Subcutaneous abdominal adipose tissue (tissue), 5 donors: ENCODE results near the gene TIMM17A.
A peak's percentile ranks its signal among the peaks of the same experiment; 100 is the strongest.
"Not testable (repeated sequence)": the region's sequence is repeated elsewhere in the genome, so short reads cannot be mapped to it uniquely, and the experiment has no call there.

Source experiments
- H3K27ac ChIP-seq: one replicate; pipeline ENCODE4 v1.7.0; 2013; ENCODE audit warnings: low read depth, mild to moderate bottlenecking, inconsistent platforms, low read length, moderate library complexity
- H3K27me3 ChIP-seq, 5 donors: one replicate each; pipeline ENCODE4 v1.7.0; 2013; ENCODE audit warnings: low read length in 5 of 5, inconsistent platforms in 1 of 5; ENCODE audit not compliant: control insufficient read depth in 5 of 5, insufficient read depth in 4 of 5
- H3K36me3 ChIP-seq, 5 donors: one replicate each; pipeline ENCODE4 v1.7.0; 2013; ENCODE audit warnings: low read length in 5 of 5; ENCODE audit not compliant: control insufficient read depth in 5 of 5, insufficient read depth in 5 of 5
- H3K4me1 ChIP-seq, 5 donors: one replicate each; pipeline ENCODE4 v1.7.0; 2013; ENCODE audit warnings: low read length in 5 of 5, mild to moderate bottlenecking in 3 of 5, moderate library complexity in 1 of 5; ENCODE audit not compliant: control insufficient read depth in 5 of 5, insufficient read depth in 5 of 5
- H3K4me3 ChIP-seq, 5 donors: one replicate each; pipeline ENCODE4 v1.7.0; 2013; ENCODE audit warnings: low read length in 5 of 5, low read depth in 1 of 5
- H3K9ac ChIP-seq, 5 donors: one replicate each; pipeline ENCODE4 v1.7.0; 2013; ENCODE audit warnings: low read length in 5 of 5, mild to moderate bottlenecking in 4 of 5, moderate library complexity in 3 of 5
- H3K9me3 ChIP-seq, 5 donors: one replicate each; pipeline ENCODE4 v1.7.0; 2013; ENCODE audit warnings: low read length in 5 of 5; ENCODE audit not compliant: control insufficient read depth in 5 of 5
- donor health status: healthy.
- donor health status: healthy.
- donor health status: healthy.
- donor health status: healthy.
- donor health status: healthy.

Gene TIMM17A

DNA sequence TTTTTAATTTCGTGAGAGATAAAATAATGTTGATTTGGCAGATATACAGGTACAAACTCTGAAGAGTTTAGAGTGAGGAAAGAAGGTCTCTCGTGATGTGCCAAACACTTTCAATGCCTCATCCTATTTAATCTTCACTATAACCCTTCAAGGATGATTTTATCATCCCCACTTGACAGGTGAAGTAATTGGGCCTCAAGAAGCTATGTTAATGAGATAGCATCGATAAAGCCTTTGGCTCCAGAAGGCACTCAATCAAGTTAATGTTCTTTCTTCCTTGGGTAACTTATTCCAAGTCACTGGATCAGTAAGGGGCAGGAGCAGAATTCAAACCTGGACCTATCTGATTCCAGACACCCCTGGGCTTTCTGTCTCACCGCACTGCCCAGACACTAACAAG lies 16.2 kb upstream of the TIMM17A start:
- H3K4me1 ChIP-seq, result peaks cover 0 to 38% (median 25%) of the 10 kb centered on the region in 5 donors
- H3K36me3 ChIP-seq, result no peaks in the 10 kb centered on the region
- no peaks in the 10 kb centered on the region for H3K9me3 ChIP-seq
- H3K27me3 ChIP-seq, result peaks cover 0 to 8% (median 4%) of the 10 kb centered on the region in 5 donors
- H3K4me3 ChIP-seq, result no peak overlapping the region
- H3K9ac ChIP-seq, result no peak overlapping the region
- H3K27ac ChIP-seq, result no peak overlapping the region

DNA sequence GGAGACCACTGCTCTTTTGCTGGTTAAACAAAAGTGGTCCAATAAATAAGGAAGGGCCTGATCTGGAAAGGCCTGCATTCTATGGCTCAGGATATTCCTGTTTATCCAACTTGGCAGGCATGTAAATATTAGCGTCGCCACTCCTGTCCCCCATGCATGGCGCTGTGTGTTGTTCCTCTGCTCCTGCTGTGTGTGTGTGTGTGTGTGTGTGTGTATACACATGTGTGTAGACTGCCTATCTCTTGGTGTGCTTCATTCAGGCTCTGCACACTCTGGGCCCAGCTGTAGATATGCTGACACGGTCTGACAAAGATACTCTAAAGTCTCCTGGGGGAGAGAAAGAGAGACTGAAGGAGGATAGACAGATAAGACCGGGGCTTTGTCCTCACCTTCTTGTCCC lies 15.7 kb upstream of the TIMM17A start:
- no peaks in the 10 kb centered on the region for H3K9me3 ChIP-seq
- peaks cover 0 to 39% (median 28%) of the 10 kb centered on the region in 5 donors for H3K4me1 ChIP-seq
- no peak overlapping the region for H3K9ac ChIP-seq
- no peaks in the 10 kb centered on the region for H3K36me3 ChIP-seq
- peaks cover 0 to 7% (median 5%) of the 10 kb centered on the region in 5 donors for H3K27me3 ChIP-seq
- no peak overlapping the region for H3K4me3 ChIP-seq
- no peak overlapping the region for H3K27ac ChIP-seq

DNA sequence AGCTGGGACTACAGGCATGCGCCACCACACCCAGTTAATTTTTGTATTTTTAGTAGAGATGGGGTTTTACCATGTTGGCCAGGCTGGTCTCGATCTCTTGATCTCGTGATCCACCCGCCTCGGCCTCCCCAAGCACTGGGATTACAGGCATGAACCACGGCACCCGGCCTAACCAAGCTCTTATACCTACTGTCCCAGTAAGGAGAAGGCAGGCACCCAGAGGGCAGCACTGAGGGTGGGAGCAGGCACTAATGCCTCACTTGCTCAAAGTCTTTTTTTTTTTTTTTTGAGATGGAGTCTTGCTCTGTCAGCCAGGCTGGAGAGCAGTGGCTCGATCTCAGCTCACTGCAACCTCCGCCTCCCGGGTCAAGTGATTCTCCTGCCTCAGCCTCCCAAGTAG lies 15.0 kb upstream of the TIMM17A start:
- not testable (repeated sequence) for H3K9ac ChIP-seq, H3K27ac ChIP-seq, H3K4me3 ChIP-seq, H3K9me3 ChIP-seq, H3K36me3 ChIP-seq
- peaks cover 0 to 11% (median 5%) of the 10 kb centered on the region in 5 donors for H3K27me3 ChIP-seq
- H3K4me1 ChIP-seq, result peaks cover 3 to 45% (median 31%) of the 10 kb centered on the region in 5 donors

GRCh38 chr1:201941420-201942128 lies 13.7 kb upstream of the TIMM17A start:
- Histone ChIP-seq H3K9ac (peak overlapping the region in 2 of 5 donors; percentile 30 to 52), H3K27ac (peak overlapping the region; percentile 46), H3K4me3 (peak overlapping the region in 4 of 5 donors; percentile 26 to 47 (median 38)), H3K36me3 (no peaks in the 10 kb centered on the region), H3K9me3 (no peaks in the 10 kb centered on the region), H3K27me3 (peaks cover 0 to 18% (median 9%) of the 10 kb centered on the region in 5 donors), H3K4me1 (peaks cover 3 to 57% (median 43%) of the 10 kb centered on the region in 5 donors)

GRCh38 chr1:201942129-201942495 lies 13.2 kb upstream of the TIMM17A start:
- no peaks in the 10 kb centered on the region for H3K36me3 ChIP-seq
- peaks cover 3 to 61% (median 48%) of the 10 kb centered on the region in 5 donors for H3K4me1 ChIP-seq
- H3K4me3 ChIP-seq, result peak overlapping the region in 3 of 5 donors; percentile 37 to 47 (median 39)
- peaks cover 0 to 18% (median 9%) of the 10 kb centered on the region in 5 donors for H3K27me3 ChIP-seq
- H3K9ac ChIP-seq, result peak overlapping the region in 1 of 5 donors; percentile 30
- peak overlapping the region; percentile 46 for H3K27ac ChIP-seq
- H3K9me3 ChIP-seq, result no peaks in the 10 kb centered on the region

DNA sequence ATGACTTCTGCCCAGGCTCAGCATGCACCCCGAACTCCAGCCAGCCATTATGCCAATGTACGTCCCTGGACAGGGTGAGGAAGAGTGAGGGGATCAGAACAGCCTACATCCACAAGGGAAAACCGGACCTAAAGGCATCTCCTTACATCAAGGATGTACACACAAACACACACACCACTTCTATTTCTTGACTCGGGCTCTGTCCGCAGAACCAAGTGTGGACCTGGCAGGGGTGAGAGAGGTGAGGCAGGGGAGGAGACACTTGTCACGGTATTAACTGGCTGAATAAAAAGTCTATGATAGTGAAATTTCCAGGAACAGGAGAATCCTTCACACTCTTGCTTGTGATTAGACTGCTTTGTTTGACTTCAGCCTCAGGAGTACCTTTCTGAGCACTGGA lies 11.3 kb upstream of the TIMM17A start:
- Histone ChIP-seq H3K9ac (peak overlapping the region in 1 of 5 donors; percentile 54), H3K9me3 (no peaks in the 10 kb centered on the region), H3K27me3 (peaks cover 0 to 18% (median 9%) of the 10 kb centered on the region in 5 donors), H3K27ac (peak overlapping the region; percentile 46), H3K4me3 (peak overlapping the region; percentile 70 to 81 (median 80)), H3K36me3 (no peaks in the 10 kb centered on the region), H3K4me1 (peaks cover 3 to 56% (median 49%) of the 10 kb centered on the region in 5 donors)

DNA sequence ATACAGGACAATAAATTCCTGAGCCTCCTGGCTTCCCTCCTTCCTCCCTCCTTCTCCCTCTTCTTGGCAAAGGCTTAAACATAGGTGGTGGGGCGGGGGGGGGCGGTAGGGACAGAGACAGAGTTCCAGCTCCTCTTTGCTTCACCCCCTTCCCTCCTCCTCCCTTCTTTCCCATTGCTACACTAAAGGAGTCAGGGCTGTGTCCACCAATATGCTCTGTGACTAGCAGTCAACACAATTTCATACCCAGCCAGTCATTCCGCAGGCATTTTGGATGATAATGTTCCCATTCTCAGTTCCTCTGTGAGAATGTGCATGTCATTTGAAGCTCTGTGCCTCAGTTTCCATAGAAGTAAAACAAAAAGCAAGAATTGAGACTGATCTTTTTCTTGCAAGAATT lies 10.7 kb upstream of the TIMM17A start:
- Histone ChIP-seq H3K4me1 (peaks cover 3 to 62% (median 52%) of the 10 kb centered on the region in 5 donors), H3K9me3 (no peaks in the 10 kb centered on the region), H3K9ac (no peak overlapping the region), H3K27ac (peak overlapping the region; percentile 46), H3K4me3 (peak overlapping the region; percentile 70 to 81 (median 80)), H3K36me3 (no peaks in the 10 kb centered on the region), H3K27me3 (peaks cover 0 to 18% (median 9%) of the 10 kb centered on the region in 5 donors)

DNA sequence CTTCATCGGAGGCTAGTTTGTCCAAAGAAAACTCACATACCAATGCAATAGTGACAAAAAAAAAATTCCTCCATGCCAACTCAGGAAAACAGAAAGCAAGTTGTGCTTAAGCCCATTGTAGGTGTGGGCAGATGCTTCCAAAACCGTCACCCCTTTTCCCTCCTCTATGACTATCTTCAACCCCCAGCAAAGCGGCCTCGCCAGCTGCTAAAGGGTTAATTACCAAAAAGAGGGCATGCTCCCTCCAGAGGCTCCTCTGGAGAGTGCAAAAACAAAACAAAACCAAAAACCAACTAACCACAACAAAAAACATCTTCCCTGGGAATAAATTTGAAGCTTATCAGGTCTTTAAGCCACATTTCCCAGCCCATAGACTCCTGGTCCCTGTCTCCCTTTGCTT lies 10.1 kb upstream of the TIMM17A start:
- Histone ChIP-seq H3K36me3 (no peaks in the 10 kb centered on the region), H3K9me3 (no peaks in the 10 kb centered on the region), H3K4me3 (peak overlapping the region; percentile 70 to 81 (median 80)), H3K9ac (peak overlapping the region in 3 of 5 donors; percentile 52 to 69 (median 62)), H3K27me3 (peaks cover 0 to 18% (median 9%) of the 10 kb centered on the region in 5 donors), H3K27ac (peak overlapping the region; percentile 18), H3K4me1 (peaks cover 3 to 63% (median 54%) of the 10 kb centered on the region in 5 donors)

DNA sequence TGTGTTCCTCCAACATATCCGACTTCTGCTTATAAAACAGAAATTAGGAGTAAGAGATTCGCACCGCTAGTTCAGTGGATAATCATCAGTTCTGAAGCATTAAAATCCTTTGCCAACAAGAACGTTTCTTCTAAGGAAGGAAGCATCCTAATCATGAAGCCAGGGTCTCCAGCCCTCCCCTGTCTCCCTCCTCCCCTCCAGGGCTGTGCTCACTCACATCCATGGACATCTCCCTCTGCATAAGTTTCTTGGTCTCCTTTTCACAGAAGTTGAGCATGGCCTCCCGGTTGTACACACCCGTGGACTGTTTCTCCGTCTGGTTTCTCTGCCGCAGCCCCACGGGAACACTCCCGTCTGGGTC lies 9.5 kb upstream of the TIMM17A start:
- peaks cover 0 to 18% (median 9%) of the 10 kb centered on the region in 5 donors for H3K27me3 ChIP-seq

DNA sequence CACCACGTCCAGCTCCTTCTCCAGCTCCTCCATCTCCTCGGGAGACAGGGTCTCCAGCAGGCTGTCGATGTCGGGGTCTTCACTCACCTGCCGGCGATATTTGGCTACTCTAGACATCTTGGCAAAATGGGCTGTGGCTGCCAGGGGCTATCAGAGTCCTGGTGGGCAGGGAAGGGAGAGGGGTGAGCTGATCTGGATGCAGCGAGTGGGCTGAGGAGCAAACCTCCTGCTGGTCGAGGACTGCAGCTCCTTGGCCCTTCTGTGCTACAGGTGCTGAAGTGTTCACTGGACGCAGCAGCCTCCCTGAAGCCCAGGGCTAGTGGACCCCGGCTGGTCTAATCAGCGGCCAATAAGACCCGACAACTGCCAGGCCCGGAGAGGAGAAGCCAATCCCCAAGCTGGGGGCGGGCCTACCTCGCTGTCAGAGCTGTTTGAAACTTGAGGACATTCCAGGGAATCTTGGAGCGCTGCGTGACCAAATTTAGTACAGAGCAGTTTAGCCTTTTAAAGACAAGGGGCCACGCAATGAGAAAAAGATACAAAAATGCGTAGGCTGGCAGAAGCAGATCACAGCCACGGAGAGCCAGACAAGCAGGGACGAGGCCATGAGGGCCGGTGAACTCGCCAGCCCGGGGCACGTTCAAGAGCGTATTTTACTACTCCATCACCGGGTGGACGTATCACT lies 8.9 kb upstream of the TIMM17A start, which contains the start of gene LMOD1:
Gene LMOD1 (minus strand): TSS at position 325 of the 685 bp plus-strand sequence. CDS start 208 bp downstream, at position 117.
- peak within 1 kb of the TSS; percentile 70 to 81 (median 80) for H3K4me3 ChIP-seq

More for the DNA sequence above, 9.5 kb upstream of the TIMM17A start:
- Histone ChIP-seq H3K4me1 (peaks cover 3 to 63% (median 55%) of the 10 kb centered on the region in 5 donors), H3K9me3 (no peaks in the 10 kb centered on the region), H3K4me3 (peak overlapping the region; percentile 70 to 81 (median 80)), H3K27ac (peak overlapping the region; percentile 18), H3K9ac (peak overlapping the region in 4 of 5 donors; percentile 19 to 62 (median 56)), H3K36me3 (no peaks in the 10 kb centered on the region)

More for the DNA sequence above, 8.9 kb upstream of the TIMM17A start, which contains the start of gene LMOD1:
- Histone ChIP-seq H3K27ac (peak within 1 kb of the TSS; percentile 76), H3K4me1 (peaks cover 3 to 61% (median 54%) of the 10 kb centered on the region in 5 donors), H3K27me3 (peaks cover 0 to 18% (median 9%) of the 10 kb centered on the region in 5 donors), H3K9ac (peak within 1 kb of the TSS; percentile 19 to 69 (median 59)), H3K36me3 (no peaks in the 10 kb centered on the region), H3K9me3 (no peaks in the 10 kb centered on the region)
